AG09319 (cell line): Measurements from ENCODE around the gene NBPF12.
"Not testable (repeated sequence)": the region's sequence is repeated elsewhere in the genome, so short reads cannot be mapped to it uniquely, and the experiment has no call there.

ENCODE experiments used
- DNase-seq: peaks from one replicate; pipeline ENCODE4 v3.0.0-alpha.2; 2010; ENCODE audit warnings: low read depth; ENCODE audit errors: extremely low read depth
- TF ChIP-seq, protein P1 (sequence below): IDR thresholded peaks from 2 replicates; pipeline ENCODE4 v1.5.1; 2011; ENCODE audit warnings: low read depth, mild to moderate bottlenecking, inconsistent platforms, low read length, moderate library complexity

The NBPF12 gene

GRCh38 chr1:146972681-146973080 lies 34.6 kb downstream of the NBPF12 start:
- not testable (repeated sequence) for DNase-seq

DNA sequence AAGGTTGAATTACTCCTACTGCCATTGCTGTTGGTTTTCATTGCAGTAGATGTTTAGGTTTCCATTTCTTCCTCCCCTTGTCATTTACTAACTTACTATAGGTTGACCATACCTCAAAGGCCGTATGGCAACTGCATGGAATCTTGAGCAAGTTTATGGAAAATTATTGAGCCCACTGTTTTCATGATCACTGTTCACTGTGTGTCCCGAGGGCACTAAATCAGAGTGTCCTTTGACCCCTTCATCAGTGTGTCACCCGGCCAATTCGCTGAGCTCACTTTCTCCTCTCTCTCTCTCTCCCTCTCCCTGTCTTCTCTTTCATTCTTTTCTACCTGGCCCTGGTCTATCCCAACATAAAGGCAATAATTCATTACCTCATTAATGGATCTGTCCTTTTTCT lies 47.7 kb downstream of the NBPF12 start:
- not testable (repeated sequence) for DNase-seq

DNA sequence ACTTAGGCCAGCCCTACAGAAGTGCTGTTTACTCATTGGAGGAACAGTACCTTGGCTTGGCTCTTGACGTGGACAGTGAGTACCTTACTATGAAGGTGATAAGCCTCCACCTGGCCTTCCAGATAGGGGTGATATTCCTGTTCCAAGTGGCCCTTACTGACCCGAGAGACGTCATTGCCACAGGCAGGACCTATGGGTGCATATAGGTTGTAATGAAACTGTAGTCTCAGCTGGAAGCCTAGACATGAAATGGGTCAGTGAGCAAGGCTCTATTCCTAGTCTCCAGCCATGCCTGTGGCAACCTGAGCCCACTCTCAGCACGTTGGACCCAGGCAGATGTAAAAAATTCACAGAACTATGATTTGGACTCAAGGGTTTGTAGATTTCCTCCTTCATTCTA lies 48.3 kb downstream of the NBPF12 start:
- DNase-seq: not testable (repeated sequence)

- not testable (repeated sequence) for DNase-seq
Measured at GRCh38 chr1:146987502-146987901, 49.4 kb downstream of the NBPF12 start.

DNA sequence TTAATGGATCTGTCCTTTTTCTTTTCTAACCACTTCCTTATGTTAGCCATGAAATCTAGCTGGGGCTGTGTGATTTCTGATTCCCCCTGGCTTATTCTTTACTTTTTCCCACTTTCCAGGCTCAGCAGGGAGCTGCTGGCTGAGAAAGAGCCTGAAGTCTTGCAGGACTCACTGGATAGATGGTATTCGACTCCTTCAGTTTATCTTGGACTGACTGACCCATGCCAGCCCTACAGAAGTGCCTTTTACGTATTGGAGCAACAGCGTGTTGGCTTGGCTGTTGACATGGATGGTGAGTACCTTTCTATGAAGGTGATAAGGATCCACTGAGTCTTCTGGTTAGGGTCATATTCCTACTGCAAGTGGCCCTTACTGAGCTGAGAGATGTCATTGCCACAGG lies 51.3 kb downstream of the NBPF12 start:
- DNase-seq: not testable (repeated sequence)

DNA sequence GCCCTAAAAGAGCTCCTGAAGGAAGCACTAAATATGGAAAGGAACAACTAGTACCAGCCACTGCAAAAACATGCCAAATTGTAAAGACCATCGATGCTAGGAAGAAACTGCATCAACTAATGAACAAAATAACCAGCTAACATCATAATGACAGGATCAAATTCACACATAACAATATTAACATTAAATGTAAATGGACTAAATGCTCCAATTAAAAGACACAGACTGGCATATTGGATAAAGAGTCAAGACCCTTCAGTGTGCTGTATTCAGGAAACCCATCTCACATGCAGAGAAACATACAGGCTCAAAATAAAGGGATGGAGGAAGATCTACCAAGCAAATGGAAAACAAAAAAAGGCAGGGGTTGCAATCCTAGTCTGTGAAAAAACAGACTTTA lies 70.4 kb downstream of the NBPF12 start:
- not testable (repeated sequence) for DNase-seq

GRCh38 chr1:147026975-147027374 lies 88.9 kb downstream of the NBPF12 start:
- not testable (repeated sequence) for DNase-seq

DNA sequence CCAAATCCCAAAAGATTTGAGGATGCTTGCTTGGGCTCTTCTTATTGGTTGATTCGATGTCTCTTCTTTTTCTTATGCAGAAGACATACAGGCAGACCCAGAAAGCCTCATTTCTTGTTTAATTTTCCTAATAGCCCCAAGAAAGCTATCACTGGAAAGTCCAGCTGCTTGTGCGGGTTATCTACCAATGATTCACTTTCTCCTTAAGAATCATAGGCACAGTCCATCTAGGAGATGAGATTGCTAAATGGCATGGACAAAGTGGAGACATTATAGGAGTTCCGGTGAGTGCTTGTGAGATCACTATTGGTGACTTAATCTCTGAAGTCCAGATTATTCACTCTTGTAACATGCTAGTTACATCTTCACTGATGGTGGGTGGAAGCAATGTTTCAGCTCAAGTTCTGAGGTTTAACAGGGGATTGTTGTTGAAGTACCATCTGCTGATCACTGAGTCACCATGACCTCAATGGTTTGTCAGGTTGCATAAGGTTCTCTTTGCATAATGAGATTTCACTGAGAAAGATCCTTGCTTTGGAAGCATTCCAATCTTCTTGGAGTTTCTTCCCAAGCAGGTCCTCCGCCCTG lies 92.0 kb downstream of the NBPF12 start:
- not testable (repeated sequence) for DNase-seq

DNA sequence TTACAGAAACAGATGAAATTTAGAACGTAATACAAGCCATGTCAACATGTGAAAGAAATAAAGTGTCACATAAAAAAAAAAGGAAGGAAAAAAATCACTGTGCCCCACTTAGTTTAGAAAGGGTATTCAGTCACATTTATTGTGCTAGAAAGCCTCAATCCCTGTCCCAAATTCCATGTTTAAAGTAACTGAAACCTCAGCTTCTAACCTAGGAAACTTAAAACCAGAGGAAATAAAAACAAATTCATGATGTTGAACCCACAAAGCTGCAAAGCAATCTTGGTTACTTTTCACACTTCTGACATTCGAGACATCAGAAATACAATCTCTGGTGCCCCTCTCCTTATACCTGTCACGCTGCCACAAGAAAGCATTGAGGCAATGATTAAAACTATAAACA lies 101.8 kb downstream of the NBPF12 start:
- no peak for DNase-seq
- TF ChIP-seq, protein P1, sequence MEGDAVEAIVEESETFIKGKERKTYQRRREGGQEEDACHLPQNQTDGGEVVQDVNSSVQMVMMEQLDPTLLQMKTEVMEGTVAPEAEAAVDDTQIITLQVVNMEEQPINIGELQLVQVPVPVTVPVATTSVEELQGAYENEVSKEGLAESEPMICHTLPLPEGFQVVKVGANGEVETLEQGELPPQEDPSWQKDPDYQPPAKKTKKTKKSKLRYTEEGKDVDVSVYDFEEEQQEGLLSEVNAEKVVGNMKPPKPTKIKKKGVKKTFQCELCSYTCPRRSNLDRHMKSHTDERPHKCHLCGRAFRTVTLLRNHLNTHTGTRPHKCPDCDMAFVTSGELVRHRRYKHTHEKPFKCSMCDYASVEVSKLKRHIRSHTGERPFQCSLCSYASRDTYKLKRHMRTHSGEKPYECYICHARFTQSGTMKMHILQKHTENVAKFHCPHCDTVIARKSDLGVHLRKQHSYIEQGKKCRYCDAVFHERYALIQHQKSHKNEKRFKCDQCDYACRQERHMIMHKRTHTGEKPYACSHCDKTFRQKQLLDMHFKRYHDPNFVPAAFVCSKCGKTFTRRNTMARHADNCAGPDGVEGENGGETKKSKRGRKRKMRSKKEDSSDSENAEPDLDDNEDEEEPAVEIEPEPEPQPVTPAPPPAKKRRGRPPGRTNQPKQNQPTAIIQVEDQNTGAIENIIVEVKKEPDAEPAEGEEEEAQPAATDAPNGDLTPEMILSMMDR: no peak

DNA sequence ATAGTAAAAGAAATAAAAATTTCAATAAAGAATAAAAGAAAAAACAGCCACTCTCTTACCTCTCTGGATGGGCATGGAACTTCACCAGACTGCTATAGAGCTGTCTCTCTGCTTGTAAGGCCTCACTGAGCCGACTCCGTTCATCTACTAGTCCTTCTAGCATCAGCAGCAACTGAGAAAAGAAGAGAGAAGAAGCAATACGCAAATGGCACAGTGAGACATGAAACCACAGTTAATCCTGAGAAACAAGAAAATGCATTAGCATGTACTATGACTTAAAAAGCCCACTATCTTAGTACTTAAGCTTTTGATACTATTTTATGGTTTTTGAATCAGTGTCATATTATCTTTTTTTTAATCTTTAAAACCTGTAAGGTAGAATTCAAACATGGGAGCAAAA lies 104.8 kb downstream of the NBPF12 start:
- not testable (repeated sequence) for DNase-seq

DNA sequence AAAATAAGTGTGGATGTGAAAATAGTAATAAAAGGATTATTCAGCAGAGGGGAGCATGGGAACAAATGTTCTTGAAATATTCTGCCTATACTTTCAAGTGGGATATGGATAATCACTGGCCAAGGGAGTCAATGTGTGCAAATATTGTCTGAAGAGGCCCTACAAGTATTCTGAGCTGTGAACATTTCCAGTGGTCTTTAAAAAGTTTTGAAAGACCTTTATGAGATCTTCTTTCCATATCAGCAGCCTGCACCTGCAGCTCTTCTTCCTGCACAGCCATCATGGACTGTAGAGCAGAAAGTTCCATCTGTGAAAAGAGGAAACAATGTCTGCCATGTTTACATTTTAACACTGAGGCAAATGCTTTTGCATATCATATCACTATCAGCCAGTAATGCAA lies 106.4 kb downstream of the NBPF12 start:
- DNase-seq: not testable (repeated sequence)
